ENCODE data around the gene SRF.

DNA sequence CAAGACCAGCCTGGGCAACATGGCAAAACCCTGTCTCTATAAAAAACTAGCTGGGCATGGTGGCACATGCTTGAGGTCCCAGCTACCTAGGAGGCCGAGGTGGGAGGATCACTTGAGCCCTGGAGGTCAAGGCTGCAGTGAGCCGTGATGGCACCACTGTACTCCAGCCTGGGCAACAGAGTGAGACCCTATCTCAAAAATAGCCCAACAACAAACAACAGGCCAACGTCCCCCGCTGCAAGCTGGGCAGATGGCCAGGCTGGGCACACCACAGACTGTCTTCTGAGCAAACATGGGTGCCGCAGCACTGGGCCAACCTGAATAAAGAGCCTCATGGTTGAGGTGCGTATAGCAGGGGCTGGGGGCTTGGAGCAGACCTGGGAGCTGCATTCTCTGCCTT, 46.6 kb upstream of the SRF start:
- TF ChIP-seq, protein P1, sequence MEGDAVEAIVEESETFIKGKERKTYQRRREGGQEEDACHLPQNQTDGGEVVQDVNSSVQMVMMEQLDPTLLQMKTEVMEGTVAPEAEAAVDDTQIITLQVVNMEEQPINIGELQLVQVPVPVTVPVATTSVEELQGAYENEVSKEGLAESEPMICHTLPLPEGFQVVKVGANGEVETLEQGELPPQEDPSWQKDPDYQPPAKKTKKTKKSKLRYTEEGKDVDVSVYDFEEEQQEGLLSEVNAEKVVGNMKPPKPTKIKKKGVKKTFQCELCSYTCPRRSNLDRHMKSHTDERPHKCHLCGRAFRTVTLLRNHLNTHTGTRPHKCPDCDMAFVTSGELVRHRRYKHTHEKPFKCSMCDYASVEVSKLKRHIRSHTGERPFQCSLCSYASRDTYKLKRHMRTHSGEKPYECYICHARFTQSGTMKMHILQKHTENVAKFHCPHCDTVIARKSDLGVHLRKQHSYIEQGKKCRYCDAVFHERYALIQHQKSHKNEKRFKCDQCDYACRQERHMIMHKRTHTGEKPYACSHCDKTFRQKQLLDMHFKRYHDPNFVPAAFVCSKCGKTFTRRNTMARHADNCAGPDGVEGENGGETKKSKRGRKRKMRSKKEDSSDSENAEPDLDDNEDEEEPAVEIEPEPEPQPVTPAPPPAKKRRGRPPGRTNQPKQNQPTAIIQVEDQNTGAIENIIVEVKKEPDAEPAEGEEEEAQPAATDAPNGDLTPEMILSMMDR (IDR thresholded peaks at IDR 0.05; ENCODE audit: low read depth, low read length, missing input control) = no peak
- TF ChIP-seq, protein P2, sequence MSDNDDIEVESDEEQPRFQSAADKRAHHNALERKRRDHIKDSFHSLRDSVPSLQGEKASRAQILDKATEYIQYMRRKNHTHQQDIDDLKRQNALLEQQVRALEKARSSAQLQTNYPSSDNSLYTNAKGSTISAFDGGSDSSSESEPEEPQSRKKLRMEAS (IDR thresholded peaks at IDR 0.05) = no peak
- TF ChIP-seq YY1 (IDR thresholded peaks at IDR 0.05) (no peak), SP1 (IDR thresholded peaks at IDR 0.05) (no peak), FOXA1 (IDR thresholded peaks at IDR 0.05) (no peak)

Data from liver (tissue), 3 donors.